Posterior vena cava (tissue), 2 donors: ENCODE results near the gene CDCA5. TPM values are rescaled to one million over a fixed set of nuclear protein-coding genes. Genes with fewer than 3 reads are reported as not detected.

Experiments used
- DNase-seq: peaks from one replicate; pipeline ENCODE4 v3.0.0-alpha.2; 2020; ENCODE audit warnings: low spot score
- intact Hi-C, 2 donors: fragments of 100-400 bp; cut with DNase I; formaldehyde crosslinking; loops; one replicate each; pipeline versions ENCODE4 v1.14.1 to v1.14.2; 2022 to 2023
- total RNA-seq, 2 donors: library from RNA; stranded (reverse); fragmentation: NEBNext Ultra II Directional; extraction: Animal tissue kit (Norgen Biotek cat#: 25700); gene quantifications; one replicate each; pipeline ENCODE4 v1.2.1, GENCODE V29; 2021
- donor health status: DM: yes; HTN: yes; CAD: no.
- donor health status: DM: yes; HTN: yes; CAD: no.

The CDCA5 gene
- total RNA-seq, 2 donors from 2014 or later: 0.67 to 1.6 TPM

DNA sequence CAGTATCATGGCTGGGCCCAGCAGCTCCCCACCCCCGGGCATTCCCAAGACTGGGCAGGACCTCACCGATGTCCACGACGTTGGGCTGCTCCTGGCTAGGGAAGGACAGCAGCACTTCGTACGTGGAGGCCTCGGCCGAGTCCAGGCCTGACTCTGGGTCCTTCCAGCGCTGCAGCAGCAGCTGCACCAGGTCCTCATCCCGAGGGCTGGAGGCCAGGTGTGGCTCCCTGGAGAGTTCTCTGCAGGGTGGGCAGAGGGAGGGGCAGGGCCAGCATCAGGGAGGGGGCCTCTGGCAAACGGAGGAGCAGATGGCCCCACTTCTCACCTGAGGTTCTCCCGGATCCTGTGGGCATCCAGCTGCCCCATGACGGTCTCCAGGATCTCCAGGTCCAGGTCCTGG is 25.8 kb downstream of the CDCA5 start:
- no peak for DNase-seq
- intact Hi-C loops: no loop called here

DNA sequence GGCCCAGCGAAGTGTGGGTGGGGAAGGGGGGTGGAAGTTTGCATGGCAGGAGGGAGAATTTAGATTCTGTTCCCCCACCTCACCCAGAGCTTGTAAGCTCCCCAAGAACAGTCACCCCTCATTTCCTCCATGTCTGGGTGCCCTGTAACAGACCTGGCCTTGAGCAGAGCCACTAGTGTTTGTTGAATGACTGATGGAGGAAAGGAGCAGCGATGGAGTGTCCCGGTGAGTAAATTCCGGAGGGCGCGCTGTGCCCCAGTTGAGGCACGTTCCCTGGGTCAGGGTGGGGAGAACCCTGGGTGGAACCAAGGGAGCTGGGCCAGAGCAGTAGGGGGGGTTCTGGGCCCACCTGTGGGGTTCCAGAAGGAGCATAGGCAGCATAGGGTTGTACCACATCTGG is 26.3 kb downstream of the CDCA5 start:
- DNase-seq: no peak
- intact Hi-C loops: no loop called here

DNA sequence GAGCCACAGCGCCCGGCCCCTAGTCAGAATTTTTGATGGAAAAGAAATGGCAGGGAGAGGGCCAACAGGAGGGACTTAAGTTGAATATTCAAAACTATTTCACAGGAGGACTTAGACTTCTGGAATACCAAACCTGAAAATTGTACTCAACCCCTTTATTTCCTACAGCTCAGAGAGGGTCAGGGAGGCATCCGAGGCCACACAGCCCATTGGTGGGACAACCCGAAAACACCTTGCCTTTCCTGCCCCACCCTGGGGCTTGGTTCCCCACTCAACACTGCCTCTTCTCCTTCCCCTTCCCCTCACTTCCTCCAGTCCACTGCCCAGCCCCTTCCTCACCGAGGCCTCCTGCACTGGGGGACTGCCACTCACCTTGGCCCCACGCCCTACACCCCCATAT is 26.8 kb downstream of the CDCA5 start:
- intact Hi-C loops: no loop called here
- no peak for DNase-seq

DNA sequence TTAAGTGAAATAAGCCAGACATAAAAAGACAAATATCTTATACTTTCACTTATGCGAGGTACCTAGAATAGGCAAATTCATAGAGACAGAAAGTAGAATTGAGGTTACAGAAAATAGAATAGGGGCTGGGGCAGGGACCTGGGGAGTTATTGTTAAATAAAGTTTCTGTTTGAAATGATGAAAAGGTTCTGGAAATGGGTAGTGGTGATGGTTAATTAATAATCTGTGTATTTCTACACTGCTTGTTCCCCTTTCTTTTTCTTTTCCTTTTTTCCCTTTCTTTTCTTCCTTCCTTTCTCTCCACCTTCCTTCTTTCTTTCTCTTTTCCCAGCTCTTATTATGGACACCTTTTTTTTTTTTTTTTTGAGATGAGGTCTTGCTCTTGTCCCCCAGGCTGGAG is 28.3 kb downstream of the CDCA5 start:
- intact Hi-C loops: no loop called here
- DNase-seq: no peak

DNA sequence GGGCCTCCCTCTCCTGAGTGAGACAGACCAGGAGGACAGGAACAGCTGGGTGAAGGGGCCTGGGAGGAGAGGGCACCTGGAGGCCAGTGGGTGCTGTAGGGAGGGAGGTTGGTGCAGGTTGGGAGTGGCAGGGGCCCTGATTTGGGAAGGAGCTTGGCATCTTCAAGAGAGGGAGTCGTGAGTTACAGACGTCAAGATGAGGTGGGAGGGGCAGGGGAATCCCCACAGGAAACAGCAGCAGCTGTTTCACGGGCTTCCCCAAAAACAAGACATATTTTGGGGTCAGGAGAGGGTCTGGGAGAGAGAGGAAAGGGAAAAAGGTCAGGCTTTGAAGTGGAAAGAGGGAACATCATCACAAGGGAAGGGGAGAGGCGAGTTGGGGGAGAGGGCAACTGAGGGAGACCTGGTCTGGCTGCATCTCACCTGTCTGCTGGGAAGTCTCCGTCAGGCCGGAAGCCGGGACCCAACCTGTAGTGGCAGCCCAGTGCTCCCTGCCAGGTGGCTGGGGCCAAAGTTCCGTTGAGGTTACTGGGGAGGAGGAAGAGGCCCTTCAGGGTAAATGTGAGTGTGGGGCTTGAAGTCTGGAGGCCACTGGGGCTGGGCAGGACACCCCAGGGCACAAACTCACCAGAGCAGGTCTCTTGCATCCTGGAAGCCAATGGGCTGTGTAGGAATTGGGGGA is 29.9 kb downstream of the CDCA5 start:
- intact Hi-C loops: no loop called here
- DNase-seq: no peak

DNA sequence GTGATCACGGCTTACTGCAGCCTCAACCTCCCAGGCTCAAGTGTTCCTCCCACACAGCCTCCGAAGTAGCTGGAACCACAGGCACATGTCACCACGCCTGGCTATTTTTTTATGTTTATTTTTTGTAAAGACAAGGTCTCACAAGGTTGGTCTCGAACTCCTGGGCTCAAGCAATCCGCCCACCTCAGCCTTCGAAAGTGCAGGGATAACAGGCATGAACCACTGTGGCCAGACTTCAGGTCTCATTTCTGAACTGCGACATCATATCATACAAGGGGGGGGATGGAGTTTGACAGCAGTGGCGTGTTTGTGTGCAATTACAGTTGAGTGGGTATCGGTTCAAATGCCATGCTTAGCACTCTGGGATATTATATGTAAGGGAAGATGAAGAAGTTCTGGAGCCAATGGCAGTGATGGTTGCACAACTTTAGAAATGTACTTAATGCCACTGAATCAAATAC is 32.4 kb downstream of the CDCA5 start:
- intact Hi-C loops: no loop called here
- no peak for DNase-seq

DNA sequence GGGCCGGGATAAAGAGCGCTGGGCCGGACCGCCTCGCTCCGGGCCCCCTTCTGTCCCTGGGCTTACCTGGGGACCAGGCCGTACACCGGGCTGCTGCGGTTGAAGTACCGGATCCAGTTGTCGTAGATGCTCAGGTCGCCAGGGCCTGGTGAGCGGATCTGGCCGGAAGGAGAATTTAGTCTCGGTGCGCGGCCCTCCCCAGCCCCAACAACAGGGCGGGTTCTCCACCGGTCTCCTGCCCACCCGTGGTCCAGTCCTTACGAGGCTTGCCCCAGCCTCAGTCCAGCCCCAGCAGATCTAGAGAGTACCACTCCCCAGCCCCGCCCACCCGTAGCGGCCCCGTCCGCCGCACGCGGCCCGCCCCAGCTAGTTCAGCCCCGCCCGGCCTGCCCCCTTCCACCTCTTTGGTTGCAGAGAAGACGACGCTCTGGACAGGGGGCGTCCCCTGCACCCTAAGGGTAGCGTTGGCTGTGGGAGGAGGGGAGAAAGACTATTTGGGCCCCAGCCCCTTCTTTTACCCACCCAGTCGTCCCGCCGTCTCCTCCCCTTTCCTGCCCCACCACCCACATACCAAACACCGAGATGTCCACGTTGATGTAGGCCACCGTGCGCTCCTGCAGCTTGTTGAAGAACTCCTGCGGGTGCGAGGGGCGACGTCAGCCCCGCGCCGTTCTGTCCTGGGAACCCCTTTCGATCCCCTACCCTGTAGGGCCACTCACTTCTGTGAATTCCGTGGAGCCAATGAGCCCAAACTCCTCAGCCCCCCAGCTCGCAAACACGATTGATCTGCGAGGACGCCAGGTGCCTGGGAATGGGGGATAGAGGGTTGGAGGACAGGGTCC is 36.0 kb downstream of the CDCA5 start:
- intact Hi-C loops: no loop called here
- DNase-seq: no peak

DNA sequence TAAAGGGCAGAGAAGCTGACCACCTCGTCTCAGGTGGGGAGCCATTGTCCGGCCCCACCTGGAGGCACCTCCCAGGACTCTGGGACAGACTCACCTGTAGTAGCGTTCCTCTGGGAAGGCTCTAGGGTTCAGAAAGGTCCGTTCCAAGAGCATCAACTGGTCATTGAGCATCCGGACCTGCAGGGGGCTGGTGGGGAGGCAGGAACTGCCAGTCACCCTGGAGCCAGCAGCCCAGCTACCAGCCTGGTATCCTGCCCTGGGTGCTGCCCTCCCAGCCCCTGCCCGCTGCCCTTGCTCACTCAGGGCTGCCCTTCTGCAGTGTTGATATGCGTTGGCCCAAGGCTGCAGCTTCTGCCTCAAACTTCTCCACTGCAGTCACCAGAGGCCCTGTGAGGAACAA is 38.1 kb downstream of the CDCA5 start:
- intact Hi-C loops: no loop called here
- DNase-seq: no peak

DNA sequence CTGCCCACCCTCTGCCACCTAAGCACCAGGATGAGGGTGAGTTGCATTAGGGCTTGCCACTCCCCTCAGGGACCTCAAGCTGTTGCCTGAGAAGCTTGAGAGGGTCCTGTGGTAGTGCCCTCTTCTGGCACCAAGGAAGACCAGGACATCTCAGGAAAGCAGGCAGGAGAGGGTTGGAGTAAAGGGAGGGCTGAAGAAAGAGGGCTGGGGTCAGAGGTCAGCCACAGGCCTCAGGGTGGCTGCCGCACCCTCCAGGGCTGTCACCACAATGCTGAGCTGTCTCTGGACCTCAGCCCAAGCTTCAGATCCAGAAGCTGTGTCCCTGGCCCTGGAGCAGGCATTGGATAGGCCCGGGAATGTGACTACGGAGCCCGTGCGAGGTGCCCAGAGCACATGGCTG is 38.8 kb downstream of the CDCA5 start:
- intact Hi-C loops: no loop called here
- no peak for DNase-seq

DNA sequence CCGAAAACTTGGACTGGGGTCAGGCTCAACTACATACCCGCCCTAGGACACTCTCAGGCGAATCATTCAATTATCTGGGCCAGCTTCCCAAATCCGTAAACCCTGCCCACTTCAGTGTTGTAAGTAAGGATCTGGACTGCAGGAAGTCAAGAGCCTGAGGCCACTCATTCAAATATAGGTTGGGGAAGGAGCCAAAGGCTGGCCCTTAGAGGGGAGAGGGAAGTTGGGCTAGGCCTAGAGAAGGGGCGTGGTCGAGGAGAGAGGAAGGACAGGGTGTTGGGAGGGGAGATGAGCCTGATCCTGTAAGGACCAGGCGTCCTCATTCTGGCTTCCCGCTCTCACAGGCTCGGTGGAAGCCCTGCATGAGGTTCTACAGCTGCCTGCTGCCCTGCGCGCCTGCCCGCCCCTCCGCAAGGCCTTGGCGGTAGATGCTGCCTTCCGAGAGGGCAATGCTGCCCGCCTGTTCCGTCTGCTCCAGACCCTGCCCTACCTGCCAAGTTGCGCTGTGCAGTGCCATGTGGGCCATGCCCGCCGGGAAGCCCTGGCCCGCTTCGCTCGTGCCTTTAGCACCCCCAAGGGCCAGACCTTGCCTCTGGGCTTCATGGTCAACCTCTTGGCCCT is 39.8 kb downstream of the CDCA5 start:
- intact Hi-C loops: no loop called here
- no peak for DNase-seq

DNA sequence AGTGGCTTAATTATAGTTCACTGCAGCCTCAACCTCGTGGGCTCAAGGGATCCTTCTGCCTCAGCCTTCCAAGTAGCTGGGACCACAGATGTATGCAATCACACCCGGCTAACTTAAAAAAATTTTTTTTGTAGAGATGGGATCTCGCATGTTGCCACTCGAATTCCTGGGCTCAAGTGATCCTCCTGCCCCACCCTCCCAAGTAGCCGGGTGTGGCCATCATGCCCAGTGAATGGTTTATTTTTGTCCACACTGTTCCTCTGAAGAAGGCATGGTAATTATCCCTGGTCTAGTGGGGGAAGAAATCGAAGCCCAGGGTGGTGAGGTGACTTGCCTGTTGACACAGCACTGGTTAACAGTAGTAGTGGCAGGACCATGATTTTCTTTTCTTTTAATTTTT is 40.9 kb downstream of the CDCA5 start:
- no peak for DNase-seq
- intact Hi-C loops: no loop called here

DNA sequence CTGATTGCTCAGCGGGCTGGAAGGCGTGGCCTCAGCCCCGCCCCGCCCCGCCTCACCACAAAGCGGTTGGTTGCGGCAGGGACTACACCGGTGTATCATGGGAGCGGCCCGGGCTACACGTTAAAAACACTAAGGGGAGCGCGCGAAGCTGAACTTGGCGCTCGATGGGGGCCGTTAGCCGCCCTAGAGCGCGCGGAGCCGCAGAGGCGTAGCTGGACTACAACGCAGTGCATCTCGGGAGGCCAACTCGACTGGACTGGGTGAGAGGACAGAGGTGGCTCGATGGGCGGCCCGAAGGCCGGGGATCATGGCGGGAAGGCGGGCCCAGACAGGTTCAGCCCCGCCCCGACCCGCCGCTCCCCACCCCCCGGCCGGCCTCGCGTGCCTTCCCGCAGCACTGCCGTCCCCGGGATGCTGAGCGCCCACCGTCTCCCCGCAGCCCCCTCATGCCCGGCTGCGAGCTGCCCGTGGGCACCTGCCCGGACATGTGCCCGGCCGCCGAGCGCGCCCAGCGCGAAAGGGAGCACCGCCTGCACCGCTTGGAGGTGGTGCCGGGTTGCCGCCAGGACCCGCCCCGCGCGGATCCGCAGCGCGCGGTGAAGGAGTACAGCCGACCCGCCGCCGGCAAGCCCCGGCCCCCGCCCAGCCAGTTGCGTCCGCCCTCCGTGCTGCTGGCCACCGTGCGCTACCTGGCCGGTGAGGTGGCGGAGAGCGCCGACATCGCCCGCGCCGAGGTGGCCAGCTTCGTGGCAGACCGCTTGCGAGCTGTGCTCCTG is 42.8 kb downstream of the CDCA5 start, which contains the start of gene SAC3D1:
Gene SAC3D1 (plus strand): TSS at position 364 of the 776 bp plus-strand sequence. CDS start 83 bp downstream, at position 447.
- intact Hi-C loops: no loop called here
- DNase-seq: peak; percentile 95

DNA sequence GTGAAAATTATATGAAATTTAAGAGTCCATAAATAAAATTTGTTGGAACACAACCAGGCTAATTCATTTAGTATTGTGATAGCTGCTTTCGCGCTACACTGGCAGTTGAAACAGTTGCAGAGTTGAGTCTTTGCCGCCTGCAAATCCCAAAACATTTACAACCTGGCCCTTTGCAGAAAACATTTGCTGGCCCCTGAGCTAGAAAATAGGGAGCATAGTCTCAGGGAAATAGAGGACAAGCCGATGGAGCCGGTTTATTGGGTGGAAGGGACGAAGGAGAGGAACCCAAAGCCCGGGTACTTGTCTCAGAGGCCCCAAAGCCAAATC is 43.4 kb downstream of the CDCA5 start:
- intact Hi-C loops: no loop called here
- no peak for DNase-seq

DNA sequence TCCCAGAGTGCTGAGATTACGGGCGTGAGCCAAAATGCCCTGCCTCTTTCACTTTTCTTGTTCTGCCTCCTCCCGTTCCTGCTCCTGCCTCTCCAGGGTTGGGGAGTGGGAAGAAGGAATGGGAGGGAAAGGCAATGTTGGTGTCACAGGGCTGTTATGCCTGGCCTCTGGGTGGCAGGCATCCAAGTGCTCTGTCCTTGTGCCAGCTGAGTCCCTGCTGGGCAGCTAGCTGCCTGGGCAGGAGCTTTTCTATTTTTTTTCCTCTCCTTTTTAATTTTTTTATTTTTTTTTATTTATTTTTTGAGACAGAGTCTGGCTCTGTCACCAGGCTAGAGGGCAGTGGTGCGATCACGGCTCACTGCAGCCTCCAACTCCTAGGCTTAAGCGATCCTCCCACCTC is 46.9 kb downstream of the CDCA5 start:
- no peak for DNase-seq
- intact Hi-C loops: no loop called here

DNA sequence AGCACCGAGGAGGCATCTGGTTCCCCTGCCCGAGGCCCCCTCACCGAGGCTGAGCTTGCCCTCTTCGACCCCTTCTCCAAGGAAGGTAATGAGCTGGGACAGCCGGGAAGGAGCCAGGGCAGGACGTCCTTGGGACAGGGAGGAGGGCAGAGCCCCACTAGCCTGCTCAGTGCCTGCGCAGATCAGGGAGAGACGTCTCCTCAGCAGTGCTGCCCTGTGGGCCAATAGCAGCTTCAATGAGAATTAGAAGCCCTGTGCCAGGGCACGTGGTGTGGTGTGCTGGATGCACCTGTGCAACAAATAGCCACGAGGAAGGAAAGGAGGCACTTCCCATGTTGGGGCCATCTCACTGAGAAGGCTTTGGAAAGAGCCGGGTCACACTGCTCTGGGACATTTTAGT is 48.3 kb downstream of the CDCA5 start:
- DNase-seq: no peak
- intact Hi-C loops: no loop called here

DNA sequence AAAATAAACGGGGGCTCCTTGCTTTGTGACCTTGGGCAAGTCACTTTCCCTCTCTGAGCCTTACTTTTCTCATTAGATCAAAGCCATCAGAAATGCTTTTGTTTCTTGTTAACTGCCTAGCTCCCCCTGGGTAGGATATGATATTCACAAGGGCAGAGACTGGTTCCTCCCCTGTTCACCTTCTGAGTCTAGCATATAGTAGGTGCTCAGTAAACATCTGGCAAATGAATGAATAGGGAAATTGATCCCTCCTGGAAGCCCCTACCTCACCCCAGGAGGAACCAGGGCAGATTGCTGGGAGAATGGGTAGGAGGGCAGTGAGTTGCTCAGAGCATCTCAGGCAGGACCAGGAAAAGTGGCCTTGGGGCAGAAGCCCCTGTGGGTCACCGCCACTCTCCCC is 49.4 kb downstream of the CDCA5 start:
- no peak for DNase-seq
- intact Hi-C loops: no loop called here

DNA sequence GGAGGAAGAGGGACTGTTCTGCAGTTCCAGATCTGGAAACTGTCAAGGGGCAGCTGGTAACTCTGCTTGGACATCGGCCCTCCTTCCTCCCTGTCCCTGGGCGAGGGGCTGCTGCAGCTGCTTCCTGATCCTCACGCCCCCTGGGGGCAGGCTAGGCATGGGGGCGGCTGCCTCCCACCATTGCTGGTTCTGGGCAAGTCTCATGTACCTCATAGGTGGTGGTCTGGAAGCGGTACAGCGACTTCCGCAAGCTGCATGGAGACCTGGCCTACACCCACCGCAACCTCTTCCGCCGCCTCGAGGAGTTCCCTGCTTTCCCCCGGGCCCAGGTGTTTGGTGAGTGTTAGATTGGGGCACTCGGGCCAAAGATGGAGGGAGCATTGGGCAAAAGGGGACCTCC is 51.6 kb downstream of the CDCA5 start:
- intact Hi-C loops: no loop called here
- no peak for DNase-seq
